ENCODE measurements around the gene NFATC4.

The NFATC4 gene

DNA sequence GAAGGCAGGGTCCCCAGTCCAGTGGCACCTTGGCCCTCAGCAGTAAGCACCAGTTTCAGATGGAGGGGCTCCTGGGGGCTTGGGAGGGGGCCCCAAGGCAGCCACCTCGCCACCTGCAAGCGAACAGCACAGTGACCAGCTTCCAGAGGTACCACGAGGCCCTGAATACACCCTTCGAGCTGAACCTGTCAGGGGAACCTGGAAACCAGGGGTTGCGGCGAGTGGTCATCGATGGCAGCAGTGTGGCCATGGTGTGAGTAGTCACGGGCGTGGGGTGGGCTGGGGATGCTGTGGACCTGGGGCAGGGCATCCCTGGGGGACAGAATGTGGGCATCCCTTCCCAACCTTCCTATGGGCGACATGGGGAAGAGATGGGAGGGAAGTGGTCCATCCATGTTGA, 42.0 kb downstream of the NFATC4 start:
- DNase-seq (ENCODE audit: low spot score): no peak

DNA sequence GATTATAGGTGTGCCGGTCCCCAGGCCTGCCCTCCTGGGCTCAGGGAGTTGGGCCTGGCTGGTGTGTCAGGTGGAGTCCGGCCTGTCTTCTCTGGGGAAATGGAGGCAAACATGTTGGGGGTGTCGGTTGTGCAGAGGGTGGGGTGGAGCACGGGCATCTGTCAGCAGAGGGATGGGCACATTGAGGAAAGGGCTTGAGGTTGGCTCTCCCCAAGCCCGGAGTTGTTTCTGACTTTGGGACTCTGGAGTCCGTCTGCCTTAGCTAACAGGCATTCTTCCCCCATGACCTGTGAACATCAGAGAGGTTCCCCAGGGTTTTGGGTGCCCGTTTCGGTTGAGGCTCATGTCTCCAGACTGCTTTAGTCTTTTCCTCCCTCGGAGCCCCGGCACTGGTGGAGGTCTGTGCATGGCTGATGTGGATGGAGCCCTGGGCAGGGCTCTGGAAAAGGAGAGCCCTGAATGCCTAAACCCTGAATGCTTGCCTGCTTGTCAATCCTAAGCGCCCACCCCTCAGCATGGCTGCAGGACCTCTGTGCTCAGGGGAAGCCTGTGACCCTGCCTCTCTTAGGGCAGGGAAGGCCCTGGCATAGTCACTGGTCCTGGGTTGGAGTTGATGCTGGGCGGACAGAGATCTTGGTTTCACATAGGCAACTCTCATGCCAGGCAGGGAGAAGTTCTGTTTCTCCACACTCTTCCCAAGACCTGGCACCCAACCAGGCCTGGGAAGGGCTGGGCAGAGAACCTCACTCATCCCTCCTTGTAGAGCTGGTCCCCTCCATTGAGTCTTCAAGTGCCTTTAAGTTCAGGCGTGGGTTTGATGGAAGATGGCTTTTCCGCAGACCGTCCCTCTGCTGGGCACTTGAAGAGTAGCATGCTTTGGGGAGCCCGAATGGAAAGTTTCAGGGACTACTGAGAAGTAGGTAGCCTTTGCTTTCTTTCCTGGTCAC, 43.7 kb downstream of the NFATC4 start:
- peak; percentile 52 for DNase-seq (ENCODE audit: low spot score)

DNA sequence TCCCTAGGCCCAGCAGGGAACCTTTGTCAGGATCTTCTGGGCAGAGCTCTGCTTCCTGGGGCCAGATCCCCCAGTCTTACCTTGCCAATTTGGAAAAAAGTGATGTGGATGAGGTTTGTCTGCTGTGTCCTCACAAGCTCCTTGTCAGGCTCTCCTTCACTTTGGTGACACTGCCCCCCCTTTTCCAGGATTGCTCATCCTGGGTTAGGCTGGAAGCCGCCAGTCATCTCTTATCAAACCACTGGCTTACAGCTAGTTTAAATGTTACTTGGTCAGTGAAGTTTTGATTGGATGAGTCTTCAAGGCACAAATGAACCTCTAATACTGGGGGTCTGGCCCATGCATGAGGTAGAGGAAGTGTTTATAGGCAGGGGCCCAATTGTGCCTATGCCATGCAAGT, 46.1 kb downstream of the NFATC4 start:
- DNase-seq (ENCODE audit: low spot score): no peak

DNA sequence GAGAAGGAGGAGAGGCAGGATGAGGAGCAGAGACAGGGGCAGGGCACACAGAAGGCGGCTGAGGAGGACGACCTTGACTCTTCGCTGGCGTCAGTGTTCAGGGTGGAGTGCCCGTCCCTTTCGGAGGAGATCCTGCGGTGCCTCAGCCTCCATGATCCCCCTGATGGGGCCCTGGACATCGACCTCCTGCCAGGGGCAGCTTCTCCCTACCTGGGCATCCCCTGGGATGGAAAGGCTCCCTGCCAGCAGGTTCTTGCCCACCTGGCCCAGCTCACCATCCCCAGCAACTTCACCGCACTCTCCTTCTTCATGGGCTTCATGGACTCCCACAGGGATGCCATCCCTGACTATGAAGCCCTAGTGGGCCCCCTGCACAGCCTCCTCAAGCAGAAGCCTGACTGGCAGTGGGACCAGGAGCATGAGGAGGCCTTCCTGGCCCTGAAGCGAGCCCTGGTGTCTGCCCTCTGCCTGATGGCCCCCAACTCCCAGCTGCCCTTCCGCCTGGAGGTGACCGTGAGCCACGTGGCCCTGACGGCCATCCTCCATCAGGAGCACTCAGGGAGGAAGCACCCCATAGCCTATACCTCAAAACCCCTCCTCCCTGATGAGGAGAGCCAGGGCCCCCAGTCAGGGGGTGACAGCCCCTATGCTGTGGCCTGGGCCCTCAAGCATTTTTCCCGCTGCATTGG, 46.9 kb downstream of the NFATC4 start:
- no peak for DNase-seq (ENCODE audit: low spot score)

DNA sequence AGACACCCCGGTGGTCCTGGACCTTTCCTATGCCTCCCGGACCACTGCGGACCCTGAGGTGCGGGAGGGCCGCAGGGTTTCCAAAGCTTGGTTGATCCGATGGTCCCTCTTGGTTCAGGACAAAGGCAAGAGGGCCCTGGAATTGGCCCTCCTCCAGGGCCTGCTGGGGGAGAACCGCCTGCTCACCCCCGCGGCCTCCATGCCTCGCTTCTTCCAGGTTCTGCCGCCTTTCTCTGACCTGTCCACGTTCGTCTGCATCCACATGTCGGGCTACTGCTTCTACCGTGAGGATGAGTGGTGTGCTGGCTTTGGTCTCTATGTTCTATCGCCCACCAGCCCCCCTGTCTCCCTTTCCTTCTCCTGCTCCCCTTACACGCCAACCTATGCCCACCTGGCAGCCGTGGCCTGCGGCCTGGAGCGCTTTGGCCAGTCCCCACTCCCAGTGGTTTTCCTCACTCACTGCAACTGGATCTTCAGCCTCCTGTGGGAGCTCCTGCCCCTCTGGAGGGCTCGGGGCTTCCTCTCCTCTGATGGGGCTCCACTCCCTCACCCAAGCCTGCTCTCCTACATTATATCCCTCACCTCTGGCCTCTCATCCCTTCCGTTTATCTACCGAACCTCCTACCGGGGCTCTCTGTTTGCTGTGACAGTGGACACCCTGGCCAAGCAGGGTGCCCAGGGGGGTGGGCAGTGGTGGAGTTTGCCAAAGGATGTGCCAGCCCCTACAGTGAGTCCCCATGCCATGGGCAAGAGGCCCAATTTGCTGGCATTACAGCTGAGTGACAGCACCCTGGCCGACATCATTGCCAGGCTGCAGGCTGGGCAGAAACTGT, 47.7 kb downstream of the NFATC4 start:
- DNase-seq (ENCODE audit: low spot score): no peak

DNA sequence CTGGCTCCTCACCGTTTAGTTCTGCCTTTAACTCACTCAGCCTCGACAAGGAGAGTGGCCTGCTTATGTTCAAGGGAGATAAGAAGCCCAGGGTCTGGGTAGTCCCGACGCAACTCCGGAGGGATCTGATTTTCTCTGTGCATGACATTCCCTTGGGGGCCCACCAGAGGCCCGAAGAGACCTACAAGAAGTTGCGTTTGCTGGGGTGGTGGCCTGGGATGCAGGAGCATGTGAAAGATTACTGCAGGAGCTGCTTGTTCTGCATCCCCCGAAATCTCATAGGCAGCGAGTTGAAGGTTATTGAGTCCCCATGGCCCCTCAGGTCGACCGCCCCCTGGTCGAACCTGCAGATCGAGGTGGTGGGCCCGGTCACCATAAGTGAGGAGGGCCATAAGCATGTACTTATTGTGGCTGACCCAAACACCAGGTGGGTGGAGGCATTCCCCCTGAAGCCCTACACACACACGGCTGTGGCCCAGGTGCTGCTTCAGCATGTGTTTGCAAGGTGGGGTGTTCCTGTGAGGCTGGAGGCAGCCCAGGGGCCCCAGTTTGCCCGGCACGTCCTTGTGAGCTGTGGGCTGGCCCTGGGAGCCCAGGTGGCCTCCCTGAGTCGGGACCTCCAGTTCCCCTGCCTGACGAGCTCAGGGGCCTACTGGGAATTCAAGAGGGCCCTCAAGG, 48.4 kb downstream of the NFATC4 start:
- DNase-seq (ENCODE audit: low spot score): no peak

DNA sequence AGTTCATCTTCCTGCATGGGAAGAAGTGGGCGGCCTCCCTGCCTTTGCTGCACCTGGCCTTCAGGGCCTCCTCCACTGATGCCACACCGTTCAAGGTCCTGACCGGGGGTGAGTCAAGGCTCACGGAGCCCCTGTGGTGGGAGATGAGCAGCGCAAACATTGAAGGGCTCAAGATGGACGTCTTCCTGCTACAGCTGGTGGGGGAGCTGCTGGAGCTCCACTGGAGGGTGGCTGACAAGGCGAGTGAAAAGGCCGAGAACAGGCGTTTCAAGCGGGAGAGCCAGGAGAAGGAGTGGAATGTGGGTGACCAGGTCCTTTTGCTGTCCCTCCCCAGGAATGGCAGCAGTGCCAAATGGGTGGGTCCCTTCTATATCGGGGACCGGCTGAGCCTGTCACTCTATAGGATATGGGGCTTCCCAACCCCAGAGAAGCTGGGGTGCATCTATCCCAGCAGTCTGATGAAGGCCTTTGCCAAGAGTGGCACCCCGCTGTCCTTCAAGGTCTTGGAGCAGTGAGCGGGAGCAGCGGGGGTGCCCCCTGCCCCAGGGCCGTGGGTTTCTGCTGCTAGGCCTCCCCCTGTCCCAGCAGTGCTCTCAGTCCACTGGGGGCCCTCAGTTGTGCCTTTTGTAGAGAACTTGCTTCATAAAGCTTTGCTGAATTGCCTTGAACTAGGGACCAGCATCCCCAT, 49.1 kb downstream of the NFATC4 start:
- DNase-seq (ENCODE audit: low spot score): no peak

DNA sequence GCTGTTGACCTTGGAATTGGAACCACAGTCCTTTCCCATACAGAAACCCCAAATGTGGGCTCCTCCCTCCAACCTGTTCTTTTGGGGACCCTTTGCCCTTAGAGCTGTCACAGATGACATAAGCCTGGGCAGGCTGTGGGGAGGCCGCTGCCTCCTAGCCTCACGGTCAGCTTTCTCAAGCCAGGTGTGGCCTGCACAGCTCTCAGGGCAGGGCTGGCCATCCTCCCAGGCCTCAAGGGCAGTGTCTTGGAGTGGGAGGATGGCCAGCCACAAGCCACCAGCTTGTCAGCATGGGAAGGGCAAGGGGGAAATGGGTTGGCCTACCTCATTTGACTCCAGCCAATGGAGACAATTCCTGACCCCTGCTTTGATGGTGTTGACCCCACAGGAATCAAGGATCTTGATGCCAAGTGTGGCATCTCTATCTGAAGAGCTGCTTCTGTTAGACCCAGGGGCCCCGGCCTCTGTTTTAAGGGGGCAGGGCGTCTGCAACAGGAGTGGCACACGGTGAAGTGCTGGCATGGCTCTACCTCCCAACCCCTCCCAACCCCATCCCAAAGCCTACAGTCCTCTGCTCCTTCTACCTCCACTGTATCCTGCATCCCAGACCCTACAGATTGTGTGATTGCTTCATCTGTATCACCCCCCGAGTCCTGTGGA, 50.0 kb downstream of the NFATC4 start:
- no peak for DNase-seq (ENCODE audit: low spot score)

DNA sequence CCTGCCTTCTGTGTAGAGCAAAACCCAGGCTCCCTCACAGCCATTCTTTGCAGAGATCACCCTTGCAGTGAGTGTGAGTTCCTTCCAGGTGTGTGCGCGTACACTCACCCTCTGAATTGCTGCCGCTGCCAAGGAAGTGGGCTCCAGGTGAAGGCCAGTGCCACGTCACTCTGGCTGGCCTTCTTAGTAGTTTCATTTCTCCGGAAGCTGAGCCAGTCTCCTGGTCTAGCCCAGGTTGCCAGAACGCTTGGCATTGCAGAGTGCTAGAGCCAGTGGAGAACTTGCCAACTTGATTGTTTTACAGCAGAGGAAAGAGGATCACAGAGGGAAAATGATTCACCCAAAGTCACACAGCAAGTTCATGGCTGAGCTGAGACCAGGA, 50.5 kb downstream of the NFATC4 start:
- DNase-seq (ENCODE audit: low spot score): no peak

DNA sequence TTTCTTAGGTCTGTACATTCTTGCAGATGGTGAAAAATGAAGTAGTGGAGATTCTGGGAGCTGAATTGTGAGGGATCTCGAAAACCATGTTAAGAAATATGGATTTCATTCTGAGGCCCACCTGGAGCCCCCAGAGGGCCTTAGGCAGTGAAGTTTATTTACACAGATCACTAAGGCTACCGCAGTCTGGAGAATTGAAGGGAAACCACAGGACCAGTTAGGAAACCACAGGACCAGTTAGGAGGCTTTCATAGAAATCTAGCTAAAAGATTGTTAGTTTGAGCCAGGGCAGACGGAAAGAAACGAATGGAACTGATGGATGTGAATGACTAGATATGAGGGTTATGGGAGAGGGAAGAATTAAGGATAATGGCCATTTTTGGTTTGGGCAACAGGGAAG, 54.3 kb downstream of the NFATC4 start:
- DNase-seq (ENCODE audit: low spot score): no peak

DNA sequence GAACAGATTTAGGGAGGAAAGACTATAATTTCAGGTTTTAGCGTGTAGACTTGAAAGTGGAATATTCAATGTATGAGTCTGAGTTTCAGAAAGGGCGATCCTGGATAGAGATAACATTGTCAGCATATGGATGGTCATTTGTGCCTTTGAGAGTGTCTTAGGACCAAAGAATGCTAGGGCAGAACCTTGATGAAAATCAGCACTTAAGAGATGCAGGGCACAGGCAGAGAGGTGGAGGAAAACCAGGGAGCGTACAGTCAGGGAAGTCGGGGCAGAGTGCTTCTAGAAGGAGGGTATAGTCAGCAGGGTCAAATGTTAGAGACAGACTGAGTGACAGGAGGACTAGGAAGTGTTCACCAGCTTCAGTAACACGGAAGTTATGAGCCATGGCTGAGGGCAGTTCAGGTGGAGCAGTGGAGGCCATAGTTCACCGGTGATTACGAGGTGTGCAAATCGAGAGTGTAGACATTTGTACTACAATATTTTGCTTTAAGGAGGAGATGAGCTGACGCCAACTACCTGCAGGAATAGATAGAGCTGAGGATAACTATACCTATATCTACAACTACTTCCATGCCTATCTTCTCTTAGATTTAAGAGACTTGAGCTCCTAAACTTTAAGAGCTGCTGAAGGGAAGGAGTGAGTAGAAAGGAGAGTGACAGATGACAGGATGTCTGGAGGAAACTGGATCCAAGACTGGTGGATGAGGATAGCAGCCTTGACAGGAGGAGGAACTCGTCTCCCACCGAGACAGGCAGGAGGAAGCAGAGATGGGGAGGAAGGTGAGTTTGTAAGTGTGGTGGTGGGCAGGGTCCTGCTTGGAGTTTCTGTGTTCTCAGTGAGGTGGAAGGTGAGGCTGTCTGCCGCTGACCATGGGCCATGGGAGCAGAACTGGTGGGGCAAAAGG, 55.0 kb downstream of the NFATC4 start:
- no peak for DNase-seq (ENCODE audit: low spot score)

DNA sequence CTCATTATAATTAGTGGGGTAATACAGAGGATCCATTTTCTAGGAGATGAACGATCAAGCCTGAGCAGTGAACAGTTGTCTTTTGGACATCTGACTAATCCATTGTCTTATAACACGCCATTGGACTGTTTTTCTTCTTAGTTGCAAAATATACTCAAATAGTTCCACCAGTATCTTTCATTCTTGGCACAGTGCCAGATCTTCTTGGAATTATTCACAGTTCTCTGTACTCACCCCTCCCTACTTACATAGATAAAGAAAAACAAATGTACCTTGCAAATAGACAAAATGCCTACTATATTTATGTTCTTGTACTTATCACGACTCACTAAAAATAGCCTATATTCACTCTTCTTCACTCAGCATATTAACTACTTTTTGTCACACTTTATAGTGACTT, 57.7 kb downstream of the NFATC4 start:
- peak; percentile 74 for DNase-seq (ENCODE audit: low spot score)

DNA sequence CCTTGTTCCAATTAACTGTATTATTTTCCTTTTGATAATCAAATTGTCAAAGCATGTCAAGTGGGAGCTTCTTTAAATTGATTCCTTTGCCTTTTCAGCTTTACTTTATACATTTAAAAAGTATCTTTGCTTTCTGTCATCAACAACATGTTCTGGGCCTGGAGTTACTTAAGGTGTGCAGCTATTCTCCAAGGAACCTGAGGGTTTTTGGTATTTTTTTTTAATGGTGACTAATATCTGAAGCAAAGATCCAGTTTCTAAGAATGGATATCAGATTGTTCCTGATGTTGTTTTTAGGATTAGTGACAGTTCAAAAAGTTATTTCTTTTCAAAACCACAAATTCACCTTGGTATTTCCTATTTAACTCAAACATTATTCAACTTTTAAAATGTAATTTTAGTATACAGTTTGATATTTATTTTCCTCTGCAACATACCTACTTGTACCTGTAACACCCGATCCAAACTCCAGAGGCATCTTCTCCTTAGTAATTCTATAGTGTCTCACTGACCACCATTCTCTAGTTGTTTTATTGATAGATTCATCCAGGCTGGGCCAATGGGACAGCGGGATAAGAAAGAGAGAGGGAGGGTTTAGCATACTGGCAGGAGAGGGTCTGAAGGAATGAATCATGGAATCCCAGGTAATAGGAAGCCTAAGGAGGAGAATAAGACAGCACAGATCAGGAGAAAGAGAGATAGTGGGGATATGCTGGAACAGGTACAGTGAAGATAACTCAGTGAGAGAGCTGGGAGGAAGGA, 58.3 kb downstream of the NFATC4 start:
- DNase-seq (ENCODE audit: low spot score): no peak

DNA sequence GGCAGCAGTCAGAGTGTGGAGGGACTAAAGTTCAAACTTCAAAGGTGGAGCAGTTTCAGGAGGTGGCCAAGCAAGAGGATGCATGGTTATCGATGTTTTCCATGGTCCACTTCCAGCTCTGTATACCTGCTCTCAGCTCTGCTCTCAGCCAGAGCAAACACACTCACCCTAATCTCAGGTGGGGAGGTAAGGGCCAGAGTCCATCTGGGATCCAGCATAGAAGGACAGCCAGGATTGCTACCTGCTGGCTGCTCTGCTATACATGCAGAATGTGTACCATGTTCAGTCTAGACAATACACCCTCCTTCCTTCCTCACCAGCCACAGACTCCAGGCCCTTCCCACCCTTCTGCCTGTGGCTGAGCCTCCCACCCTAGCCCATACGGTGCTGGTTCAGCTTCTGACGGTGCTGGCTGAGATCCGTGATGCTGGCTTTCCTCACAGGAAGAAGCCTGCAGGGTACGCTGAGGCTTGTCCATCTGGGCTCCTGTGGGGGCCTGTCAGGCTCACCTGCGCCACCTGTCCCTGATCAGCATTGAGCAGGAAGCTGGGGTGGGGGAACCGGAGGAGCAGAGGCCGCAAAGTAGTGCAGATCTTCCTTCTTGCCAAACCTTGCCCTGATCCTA, 59.0 kb downstream of the NFATC4 start:
- no peak for DNase-seq (ENCODE audit: low spot score)

DNA sequence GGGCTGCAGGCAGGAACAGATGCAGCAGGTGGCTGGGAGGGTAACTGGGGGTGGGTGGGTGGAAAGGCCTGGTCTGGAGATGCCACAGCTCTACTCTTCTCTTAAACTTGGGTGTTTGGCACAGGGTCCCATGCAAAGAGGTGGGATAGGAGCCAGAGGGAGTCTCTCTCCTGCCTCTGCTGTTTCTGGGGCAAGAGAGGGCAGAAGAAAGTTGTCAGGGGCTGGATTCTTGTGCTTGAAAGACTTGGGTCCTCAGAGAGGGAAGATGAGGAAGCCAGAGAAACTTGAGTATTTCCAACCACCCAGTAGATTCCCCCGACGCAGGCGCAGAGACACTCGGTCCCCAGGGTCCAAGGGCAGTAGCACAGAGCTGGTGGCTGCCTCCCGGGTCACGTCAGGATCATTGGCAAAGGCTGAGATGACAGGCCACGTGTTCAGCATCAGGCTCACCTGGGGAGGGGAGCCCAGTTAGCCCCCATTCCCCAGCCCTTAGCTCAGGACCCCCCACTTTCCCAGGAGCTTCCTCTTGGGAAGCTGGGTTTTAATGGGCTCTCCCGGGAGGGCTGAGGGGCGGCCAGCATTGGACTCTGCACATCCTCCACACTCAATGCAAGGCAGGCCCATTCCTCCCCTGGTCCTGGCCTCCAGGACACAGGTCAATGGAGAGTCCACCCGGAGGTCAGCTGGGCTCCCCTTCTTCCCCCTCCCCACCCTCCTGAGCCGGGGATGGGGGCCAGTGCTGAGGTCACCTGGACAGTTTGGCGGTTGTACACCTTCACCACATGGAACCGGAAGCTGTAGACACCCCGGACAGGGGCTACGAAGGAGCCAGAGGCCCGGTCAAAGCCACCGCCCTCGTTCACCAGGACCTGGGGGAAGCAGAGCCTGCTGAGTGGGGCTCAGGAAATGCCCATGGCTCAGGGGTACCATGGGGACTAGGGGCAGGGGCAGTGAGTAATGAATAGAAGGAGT, 59.8 kb downstream of the NFATC4 start:
- DNase-seq (ENCODE audit: low spot score): no peak

DNA sequence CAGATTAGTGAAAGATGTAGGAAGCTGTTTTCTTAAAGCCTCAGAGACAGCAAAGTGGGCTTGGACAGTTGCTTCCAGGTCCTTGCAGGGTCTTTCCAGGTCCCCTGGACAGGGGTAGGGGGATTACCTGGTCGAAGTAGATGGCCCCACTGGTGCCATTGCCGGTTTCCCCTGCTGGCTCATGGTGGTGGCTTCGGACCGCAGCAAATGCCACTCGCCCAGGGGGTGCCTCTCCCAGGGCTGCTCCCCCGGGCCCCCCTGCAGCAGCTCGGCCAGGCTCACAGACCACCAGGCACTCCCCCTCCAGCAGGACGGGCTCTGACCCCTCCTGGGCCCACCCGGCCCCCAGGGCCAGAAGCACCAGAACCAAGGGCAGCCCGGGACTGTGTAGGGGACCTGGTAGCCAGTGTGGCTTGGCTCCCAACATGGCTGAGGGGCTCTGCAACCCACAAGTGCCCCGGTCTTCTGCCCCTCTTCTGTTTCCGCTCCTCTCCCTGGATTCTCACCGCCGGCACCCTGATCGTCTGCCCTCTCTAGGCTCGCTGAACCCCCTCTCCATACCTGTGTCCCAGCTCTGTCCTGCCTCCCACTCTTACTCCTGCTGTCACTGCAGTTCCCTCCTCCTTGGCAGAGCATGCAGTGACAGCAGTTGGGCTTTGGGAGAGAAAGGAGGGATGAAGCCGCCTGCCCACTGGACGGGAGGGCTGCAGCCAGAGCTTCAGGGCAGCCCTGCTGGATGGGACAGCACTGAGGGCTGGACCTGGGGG, 60.8 kb downstream of the NFATC4 start:
- DNase-seq (ENCODE audit: low spot score): no peak

All from hematopoietic multipotent progenitor cell treated with erythropoietin and hydrocortisone succinate and interleukin-3 and kit ligand, for 17 days (in vitro differentiated cells).